ENCODE data around the gene JMJD6. TPM values are rescaled to one million over a fixed set of nuclear protein-coding genes. Genes with fewer than 3 reads are reported as not detected.

JMJD6 gene
- total and polyA plus RNA-seq, 9 of the 15 experiments (the other 6 are each of a cell fraction or from before 2014, with no cell fraction given) = 2.5 to 52.3 (median 36.3) TPM

- TF ChIP-seq, protein P1, sequence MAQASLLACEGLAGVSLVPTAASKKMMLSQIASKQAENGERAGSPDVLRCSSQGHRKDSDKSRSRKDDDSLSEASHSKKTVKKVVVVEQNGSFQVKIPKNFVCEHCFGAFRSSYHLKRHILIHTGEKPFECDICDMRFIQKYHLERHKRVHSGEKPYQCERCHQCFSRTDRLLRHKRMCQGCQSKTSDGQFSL (CRISPR knock-in tag; IDR thresholded peaks at IDR 0.05) = no peak; the same call in 1 of the 2 replicates
- TF ChIP-seq, protein P1 (tag; IDR thresholded peaks at IDR 0.05) = peak in 1 of 2 experiments; percentile 26; a peak in 1 of 4 replicates
- no peak for TF ChIP-seq ZNF76 (CRISPR knock-in tag; IDR thresholded peaks at IDR 0.05; ENCODE audit: borderline replicate concordance)
- no peak for TF ChIP-seq ZNF133 (CRISPR knock-in tag; IDR thresholded peaks at IDR 0.05)
- TF ChIP-seq ATF3 (IDR thresholded peaks at IDR 0.05) = no peak
- peak; percentile 23; the same call in 1 of the 2 replicates for TF ChIP-seq ATF3 (CRISPR knock-in tag; conservative IDR thresholded peaks at IDR 0.05)
- TF ChIP-seq RCOR1 (IDR thresholded peaks at IDR 0.05; ENCODE audit: borderline replicate concordance in 1 of 2, low read depth in 2 of 2, low read length in 2 of 2) = peak in 1 of 2 experiments; percentile 11; a peak in 1 of 4 replicates
- TF ChIP-seq, protein P2, sequence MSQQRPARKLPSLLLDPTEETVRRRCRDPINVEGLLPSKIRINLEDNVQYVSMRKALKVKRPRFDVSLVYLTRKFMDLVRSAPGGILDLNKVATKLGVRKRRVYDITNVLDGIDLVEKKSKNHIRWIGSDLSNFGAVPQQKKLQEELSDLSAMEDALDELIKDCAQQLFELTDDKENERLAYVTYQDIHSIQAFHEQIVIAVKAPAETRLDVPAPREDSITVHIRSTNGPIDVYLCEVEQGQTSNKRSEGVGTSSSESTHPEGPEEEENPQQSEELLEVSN (IDR thresholded peaks at IDR 0.05; ENCODE audit: borderline replicate concordance in 1 of 2, extremely low read depth in 1 of 2, insufficient read depth in 1 of 2, insufficient read length in 1 of 2, low read depth in 1 of 2, low read length in 1 of 2, poor library complexity in 1 of 2, severe bottlenecking in 1 of 2) = peak; percentile 91 to 97
- TF ChIP-seq ZNF584 (CRISPR knock-in tag; IDR thresholded peaks at IDR 0.05; ENCODE audit: low read depth) = no peak
- TF ChIP-seq, protein P3, sequence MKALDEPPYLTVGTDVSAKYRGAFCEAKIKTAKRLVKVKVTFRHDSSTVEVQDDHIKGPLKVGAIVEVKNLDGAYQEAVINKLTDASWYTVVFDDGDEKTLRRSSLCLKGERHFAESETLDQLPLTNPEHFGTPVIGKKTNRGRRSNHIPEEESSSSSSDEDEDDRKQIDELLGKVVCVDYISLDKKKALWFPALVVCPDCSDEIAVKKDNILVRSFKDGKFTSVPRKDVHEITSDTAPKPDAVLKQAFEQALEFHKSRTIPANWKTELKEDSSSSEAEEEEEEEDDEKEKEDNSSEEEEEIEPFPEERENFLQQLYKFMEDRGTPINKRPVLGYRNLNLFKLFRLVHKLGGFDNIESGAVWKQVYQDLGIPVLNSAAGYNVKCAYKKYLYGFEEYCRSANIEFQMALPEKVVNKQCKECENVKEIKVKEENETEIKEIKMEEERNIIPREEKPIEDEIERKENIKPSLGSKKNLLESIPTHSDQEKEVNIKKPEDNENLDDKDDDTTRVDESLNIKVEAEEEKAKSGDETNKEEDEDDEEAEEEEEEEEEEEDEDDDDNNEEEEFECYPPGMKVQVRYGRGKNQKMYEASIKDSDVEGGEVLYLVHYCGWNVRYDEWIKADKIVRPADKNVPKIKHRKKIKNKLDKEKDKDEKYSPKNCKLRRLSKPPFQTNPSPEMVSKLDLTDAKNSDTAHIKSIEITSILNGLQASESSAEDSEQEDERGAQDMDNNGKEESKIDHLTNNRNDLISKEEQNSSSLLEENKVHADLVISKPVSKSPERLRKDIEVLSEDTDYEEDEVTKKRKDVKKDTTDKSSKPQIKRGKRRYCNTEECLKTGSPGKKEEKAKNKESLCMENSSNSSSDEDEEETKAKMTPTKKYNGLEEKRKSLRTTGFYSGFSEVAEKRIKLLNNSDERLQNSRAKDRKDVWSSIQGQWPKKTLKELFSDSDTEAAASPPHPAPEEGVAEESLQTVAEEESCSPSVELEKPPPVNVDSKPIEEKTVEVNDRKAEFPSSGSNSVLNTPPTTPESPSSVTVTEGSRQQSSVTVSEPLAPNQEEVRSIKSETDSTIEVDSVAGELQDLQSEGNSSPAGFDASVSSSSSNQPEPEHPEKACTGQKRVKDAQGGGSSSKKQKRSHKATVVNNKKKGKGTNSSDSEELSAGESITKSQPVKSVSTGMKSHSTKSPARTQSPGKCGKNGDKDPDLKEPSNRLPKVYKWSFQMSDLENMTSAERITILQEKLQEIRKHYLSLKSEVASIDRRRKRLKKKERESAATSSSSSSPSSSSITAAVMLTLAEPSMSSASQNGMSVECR (CRISPR knock-in tag; IDR thresholded peaks at IDR 0.05) = peak; percentile 92
- peak; percentile 48; the same call in 1 of the 2 replicates for TF ChIP-seq GATAD2A (IDR thresholded peaks at IDR 0.05)
- no peak for TF ChIP-seq SETDB1 (IDR thresholded peaks at IDR 0.05; ENCODE audit: low read length)
- TF ChIP-seq THRB (CRISPR knock-in tag; conservative IDR thresholded peaks at IDR 0.05) = no peak
- TF ChIP-seq ETS1 (conservative IDR thresholded peaks at IDR 0.05; ENCODE audit: control insufficient read depth, low read depth, low read length) = peak; percentile 82; the same call in 1 of the 2 replicates
These were observed 641 bp upstream of the JMJD6 start, which contains the start of gene METTL23 (continued) for GRCh38 chr17:76726776-76727718.
